ENCODE results near the gene C14orf180. TPM values are rescaled to one million over a fixed set of nuclear protein-coding genes. Genes with fewer than 3 reads are reported as not detected.
A peak's percentile ranks its signal among the peaks of the same experiment; 100 is the strongest.

The C14orf180 gene
- total RNA-seq, 6 donors from 2014 or later, result not detected

DNA sequence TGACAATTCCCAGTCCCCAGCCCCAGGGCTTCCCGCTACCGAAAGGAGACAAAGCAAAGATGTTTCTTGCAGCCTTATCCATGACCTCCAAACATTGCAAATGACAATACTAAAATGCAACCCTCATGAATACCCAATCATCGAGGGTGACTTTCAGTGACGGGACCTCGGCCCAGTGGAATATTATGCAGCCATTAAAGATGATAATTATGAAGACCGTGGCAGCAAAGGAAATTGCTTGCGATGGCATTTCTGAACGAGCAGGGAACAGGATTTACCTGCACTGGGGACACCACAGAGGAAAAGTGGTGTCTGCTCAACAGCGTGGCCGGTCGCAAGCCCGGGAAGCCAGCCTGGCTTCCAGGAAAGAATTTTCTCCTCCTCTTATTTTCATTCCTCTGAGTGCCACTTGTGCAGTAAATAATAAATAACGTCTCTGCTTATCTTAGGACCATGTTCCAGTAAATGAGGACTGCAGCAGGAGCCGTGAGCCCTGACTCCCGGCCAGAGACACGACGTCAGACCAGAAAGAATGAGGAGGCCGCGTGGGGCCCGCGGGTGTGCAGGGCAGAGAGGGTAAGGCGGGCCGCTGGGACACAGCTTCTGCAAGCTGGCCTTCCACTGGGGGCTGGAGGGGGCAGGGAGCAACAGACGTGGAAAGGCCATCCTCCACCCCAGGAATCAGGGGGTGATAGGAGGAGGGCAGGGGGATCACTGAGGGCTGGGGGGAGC is 6.6 kb downstream of the C14orf180 start:
- no peak overlapping the region for H3K4me3 ChIP-seq
- 57% methylated on average over 24 of the region's 24 CpGs for WGBS, 2 donors
- H3K36me3 ChIP-seq, result no peaks in the 10 kb centered on the region
- H3K27ac ChIP-seq, result no peak overlapping the region
- no peaks in the 10 kb centered on the region for H3K27me3 ChIP-seq
- H3K4me1 ChIP-seq, result peaks cover 0 to 11% (median 5%) of the 10 kb centered on the region in 4 donors
- no peaks in the 10 kb centered on the region for H3K9me3 ChIP-seq
- ATAC-seq (ENCODE audit: low FRiP score in 2 of 2) (no peak), DNase-seq (peak in 1 of 2 donors; percentile 82)
- TF ChIP-seq, protein P1, sequence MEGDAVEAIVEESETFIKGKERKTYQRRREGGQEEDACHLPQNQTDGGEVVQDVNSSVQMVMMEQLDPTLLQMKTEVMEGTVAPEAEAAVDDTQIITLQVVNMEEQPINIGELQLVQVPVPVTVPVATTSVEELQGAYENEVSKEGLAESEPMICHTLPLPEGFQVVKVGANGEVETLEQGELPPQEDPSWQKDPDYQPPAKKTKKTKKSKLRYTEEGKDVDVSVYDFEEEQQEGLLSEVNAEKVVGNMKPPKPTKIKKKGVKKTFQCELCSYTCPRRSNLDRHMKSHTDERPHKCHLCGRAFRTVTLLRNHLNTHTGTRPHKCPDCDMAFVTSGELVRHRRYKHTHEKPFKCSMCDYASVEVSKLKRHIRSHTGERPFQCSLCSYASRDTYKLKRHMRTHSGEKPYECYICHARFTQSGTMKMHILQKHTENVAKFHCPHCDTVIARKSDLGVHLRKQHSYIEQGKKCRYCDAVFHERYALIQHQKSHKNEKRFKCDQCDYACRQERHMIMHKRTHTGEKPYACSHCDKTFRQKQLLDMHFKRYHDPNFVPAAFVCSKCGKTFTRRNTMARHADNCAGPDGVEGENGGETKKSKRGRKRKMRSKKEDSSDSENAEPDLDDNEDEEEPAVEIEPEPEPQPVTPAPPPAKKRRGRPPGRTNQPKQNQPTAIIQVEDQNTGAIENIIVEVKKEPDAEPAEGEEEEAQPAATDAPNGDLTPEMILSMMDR (IDR thresholded peaks at IDR 0.05), result no peak
- TF ChIP-seq POLR2A (IDR thresholded peaks at IDR 0.05) (no peak), POLR2AphosphoS5 (IDR thresholded peaks at IDR 0.05) (no peak), EP300 (IDR thresholded peaks at IDR 0.05) (no peak)

DNA sequence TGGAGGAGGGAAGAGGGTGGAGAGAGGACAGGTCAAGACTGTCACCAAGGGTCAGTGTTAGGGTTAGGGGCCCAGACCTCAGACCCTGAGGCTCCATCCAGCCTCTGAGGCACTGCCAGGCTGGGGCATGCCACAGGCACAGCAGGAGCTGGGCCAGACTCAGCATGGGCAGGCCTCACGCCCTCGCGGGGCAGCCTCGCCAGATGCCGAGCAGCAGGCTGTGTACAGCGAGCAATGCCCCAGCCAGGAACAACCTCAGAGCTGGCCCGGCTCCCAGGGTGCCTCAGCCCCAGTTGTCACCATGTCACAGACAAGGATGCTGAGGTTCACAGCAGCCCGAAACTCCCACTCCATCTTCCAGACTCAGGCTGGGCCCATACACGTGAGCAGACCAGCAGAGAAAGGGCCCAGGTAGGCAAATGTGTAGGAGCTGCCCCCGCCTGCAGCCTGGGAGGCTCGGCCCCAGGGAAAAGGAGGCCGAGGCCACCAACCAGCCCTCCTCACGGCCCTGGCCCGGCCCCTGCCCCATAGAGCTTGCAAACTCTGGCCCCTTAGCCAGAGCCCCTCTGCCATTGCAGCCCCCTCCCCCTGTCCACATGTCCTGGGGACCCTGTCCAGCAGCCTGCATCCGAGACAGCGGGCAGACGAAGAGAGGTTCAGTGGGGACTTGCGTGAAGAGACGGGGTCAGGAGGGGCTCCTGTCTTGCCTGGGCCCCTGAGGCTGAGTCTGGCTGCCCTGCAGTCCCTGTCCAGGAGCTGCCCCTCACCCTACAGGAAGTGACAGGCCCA is 7.5 kb downstream of the C14orf180 start:
- H3K4me1 ChIP-seq, result peaks cover 0 to 11% (median 2%) of the 10 kb centered on the region in 4 donors
- H3K27me3 ChIP-seq, result no peaks in the 10 kb centered on the region
- TF ChIP-seq POLR2A (IDR thresholded peaks at IDR 0.05) (no peak), EP300 (IDR thresholded peaks at IDR 0.05) (no peak), POLR2AphosphoS5 (IDR thresholded peaks at IDR 0.05) (no peak)
- TF ChIP-seq, protein P1 (IDR thresholded peaks at IDR 0.05), result no peak
- DNase-seq (peak in 1 of 2 donors; percentile 83), ATAC-seq (ENCODE audit: low FRiP score in 2 of 2) (peak in 1 of 2 donors; percentile 1)
- H3K36me3 ChIP-seq, result no peaks in the 10 kb centered on the region
- H3K9me3 ChIP-seq, result no peaks in the 10 kb centered on the region
- 73 to 75% methylated on average over 6 to 16 of the region's 19 CpGs for WGBS, 2 donors
- no peak overlapping the region for H3K4me3 ChIP-seq
- H3K27ac ChIP-seq, result no peak overlapping the region

DNA sequence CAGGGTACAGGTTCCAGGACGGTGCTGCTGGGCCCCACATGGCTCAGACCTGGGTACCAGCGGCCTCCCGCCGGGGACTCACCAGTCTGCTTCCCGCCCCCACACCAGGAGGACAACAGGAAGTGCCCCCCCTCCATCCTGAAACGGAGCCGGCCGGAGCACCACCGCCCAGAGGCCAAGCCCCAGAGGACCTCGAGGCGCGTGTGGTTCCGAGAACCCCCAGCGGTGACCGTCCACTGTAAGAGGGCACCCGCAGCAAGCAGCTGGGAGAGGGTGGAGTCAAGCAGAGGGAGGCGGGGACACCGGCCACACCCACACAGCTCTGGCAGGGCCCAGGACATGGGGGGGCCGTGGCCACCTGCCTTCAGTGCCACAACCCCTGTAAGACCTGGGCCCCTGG is 8.1 kb downstream of the C14orf180 start:
- Histone ChIP-seq H3K9me3 (no peaks in the 10 kb centered on the region), H3K27me3 (no peaks in the 10 kb centered on the region), H3K4me1 (peaks cover 0 to 6% (median 0%) of the 10 kb centered on the region in 4 donors), H3K36me3 (no peaks in the 10 kb centered on the region), H3K4me3 (no peak overlapping the region), H3K27ac (no peak overlapping the region)
- TF ChIP-seq EP300 (IDR thresholded peaks at IDR 0.05), result no peak
- TF ChIP-seq POLR2A (IDR thresholded peaks at IDR 0.05), result no peak
- TF ChIP-seq, protein P1 (IDR thresholded peaks at IDR 0.05), result no peak
- peak in 1 of 2 donors; percentile 32 for TF ChIP-seq POLR2AphosphoS5 (IDR thresholded peaks at IDR 0.05)
- ATAC-seq (ENCODE audit: low FRiP score in 2 of 2) (no peak), DNase-seq (peak in 1 of 2 donors; percentile 79)
- WGBS, 2 donors, result 35% methylated on average over 19 of the region's 19 CpGs; no CpG with 5 or more reads in 1 of the 2 donors

DNA sequence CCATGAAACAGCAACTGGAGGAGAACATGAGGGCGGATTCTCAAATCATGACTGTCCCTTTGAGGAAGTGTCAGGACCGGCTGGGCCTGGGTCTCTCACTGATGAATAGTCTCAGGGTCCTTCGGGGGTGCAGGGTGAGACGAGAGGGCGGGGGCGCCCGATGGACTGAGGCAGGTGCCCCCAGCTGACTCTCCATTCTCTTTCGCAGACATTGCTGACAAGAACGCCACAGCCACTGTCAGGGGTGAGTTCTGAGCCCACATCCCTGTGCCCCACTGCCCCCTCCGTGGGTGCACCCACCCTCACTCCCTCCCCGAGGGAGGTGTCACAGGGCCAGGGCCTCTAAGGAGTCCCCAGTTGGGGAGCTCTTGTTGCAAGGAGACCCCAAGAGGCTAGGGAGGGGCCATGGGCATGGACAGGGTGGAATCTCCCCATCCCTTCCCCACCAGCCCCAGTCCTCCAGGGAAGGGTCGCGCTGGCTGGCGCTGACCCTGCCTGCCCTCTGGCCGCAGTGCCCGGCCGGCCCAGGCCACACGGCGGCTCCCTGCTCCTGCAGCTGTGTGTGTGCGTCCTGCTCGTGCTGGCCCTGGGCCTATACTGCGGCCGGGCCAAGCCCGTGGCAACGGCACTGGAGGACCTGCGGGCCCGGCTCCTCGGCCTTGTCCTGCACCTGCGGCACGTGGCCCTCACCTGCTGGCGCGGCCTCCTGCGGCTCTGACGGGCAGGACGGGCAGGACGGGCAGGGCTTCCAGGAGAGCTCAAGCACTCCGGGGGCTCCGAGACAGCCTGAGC is 8.7 kb downstream of the C14orf180 start:
- no peak overlapping the region for H3K27ac ChIP-seq
- H3K9me3 ChIP-seq, result no peaks in the 10 kb centered on the region
- WGBS, 2 donors, result 88% methylated on average over 27 of the region's 38 CpGs; no CpG with 5 or more reads in 1 of the 2 donors
- H3K4me3 ChIP-seq, result no peak overlapping the region
- ATAC-seq (ENCODE audit: low FRiP score in 2 of 2), result no peak
- no peak for TF ChIP-seq POLR2AphosphoS5 (IDR thresholded peaks at IDR 0.05)
- no peak for TF ChIP-seq POLR2A (IDR thresholded peaks at IDR 0.05)
- TF ChIP-seq EP300 (IDR thresholded peaks at IDR 0.05), result no peak
- TF ChIP-seq, protein P1 (IDR thresholded peaks at IDR 0.05), result no peak
- no peaks in the 10 kb centered on the region for H3K27me3 ChIP-seq
- peaks cover 0 to 4% (median 0%) of the 10 kb centered on the region in 4 donors for H3K4me1 ChIP-seq
- peak in 1 of 2 donors; percentile 82 for DNase-seq
- no peaks in the 10 kb centered on the region for H3K36me3 ChIP-seq
